GM23248 (cell line): ENCODE data around the gene ADARB1.

Source experiments
- EZH2 ChIP-seq: fragments of 200-600 bp; sonication (generic); IDR thresholded peaks from 2 replicates; pipeline ENCODE4 v1.6.1; 2018; ENCODE audit warnings: antibody characterized with exemption, mild to moderate bottlenecking; ENCODE audit not compliant: insufficient read depth, poor library complexity, severe bottlenecking
- EZH2phosphoT487 ChIP-seq: fragments of 200-600 bp; sonication (generic); IDR thresholded peaks from 2 replicates; pipeline ENCODE4 v1.6.1; 2018; ENCODE audit warnings: antibody characterized with exemption, moderate library complexity, mild to moderate bottlenecking, low read depth; ENCODE audit not compliant: insufficient read depth

DNA sequence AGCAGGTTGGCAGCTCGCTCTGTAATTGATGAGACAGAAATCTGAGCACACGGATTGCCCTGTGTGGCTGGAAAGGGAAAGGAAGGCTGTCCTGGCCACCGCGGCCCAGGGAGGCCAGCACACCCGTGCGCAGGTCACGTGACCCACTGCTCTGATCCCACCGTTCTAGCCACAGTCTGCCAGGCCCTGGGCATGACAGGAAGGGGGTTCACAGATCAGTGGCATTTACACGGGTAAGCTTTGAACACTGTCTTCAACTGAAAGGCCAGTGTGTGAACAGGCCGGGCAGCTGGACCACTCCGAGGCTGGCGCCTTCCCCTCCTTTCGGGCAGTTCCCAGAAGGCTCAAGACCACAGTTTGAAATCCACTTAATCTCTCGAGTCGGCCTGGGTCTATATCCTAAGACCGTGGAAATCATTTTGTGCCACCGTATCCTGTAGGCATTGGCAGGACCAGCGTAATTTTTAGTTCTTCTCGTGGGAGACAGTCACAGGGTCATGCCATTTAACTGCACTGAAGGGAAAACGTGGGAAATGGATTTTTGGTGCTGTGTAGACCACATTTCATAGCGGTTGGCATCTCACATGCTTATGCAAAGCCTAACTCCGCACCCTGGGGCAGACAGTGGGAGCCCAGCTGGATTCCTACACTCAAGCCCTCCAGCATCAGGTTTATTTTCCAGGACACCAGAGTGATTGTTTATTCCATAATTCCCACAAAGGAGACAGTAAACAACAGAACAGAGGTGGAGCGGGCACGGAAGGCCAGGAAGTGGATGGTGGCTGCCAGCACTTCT lies 3.1 kb upstream of the ADARB1 start:
- TF ChIP-seq EZH2phosphoT487 (no peak), EZH2 (no peak)
